Measurements from ENCODE around the gene KRTCAP3. TPM values are rescaled to one million over a fixed set of nuclear protein-coding genes. Genes with fewer than 3 reads are reported as not detected.

KRTCAP3 gene
- total RNA-seq, 1 experiment from 2014 or later: 49.9 TPM

DNA sequence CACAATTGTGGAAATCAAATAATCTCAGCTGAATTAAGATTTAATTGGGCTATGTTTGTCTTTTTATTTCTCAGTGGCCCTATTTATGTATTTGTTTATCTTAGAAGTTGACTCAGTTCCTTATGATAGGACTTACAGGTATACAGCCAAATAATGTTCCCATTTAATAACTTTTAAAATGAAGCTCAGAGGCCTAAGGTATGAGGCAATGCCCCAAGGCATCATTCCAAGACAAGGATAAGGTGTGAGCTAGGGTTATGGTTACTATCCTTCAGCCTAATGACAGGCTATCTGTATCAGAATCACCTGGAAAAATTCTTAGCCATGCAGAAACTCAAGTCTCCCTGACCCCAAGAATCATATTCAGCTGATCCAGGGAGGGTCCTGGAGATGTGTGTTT, 21.2 kb upstream of the KRTCAP3 start:
- Histone ChIP-seq H3K9ac (ENCODE audit: extremely low read depth, insufficient read length, low read length) (no peak overlapping the region), H3K27me3 (ENCODE audit: insufficient read depth, low read length) (no peaks in the 10 kb centered on the region), H4K91ac (ENCODE audit: insufficient read length, low read depth, low read length) (no peak overlapping the region), H3T11ph (ENCODE audit: low read length) (no peak overlapping the region), H3K4ac (ENCODE audit: low read depth, low read length) (no peak overlapping the region), H2AFZ (ENCODE audit: low read length) (no peak overlapping the region), H2AK5ac (ENCODE audit: insufficient read length, low read length) (no peak overlapping the region), H3K79me1 (ENCODE audit: insufficient read depth, low read depth, low read length, poor library complexity, severe bottlenecking) (no peaks in the 10 kb centered on the region), H3K4me2 (ENCODE audit: insufficient read depth, insufficient read length, low read length) (no peak overlapping the region), H3K18ac (ENCODE audit: insufficient read length, low read depth, low read length) (no peak overlapping the region), H3K27ac (ENCODE audit: insufficient read length, low read depth, low read length) (no peak overlapping the region), H3K4me1 (ENCODE audit: insufficient read depth, low read length) (no peaks in the 10 kb centered on the region), H4K8ac (replicated peaks; ENCODE audit: insufficient read length, low read depth, low read length) (no peak overlapping the region), H3K23me2 (ENCODE audit: insufficient read length, low read depth, low read length, poor library complexity, severe bottlenecking) (no peaks in the 10 kb centered on the region), H3K14ac (ENCODE audit: insufficient read depth, low read length) (no peak overlapping the region), H3K23ac (ENCODE audit: insufficient read length, low read depth, low read length) (no peak overlapping the region), H4K5ac (ENCODE audit: insufficient read length, low read depth, low read length) (no peak overlapping the region), H3K79me2 (ENCODE audit: insufficient read depth, low read length) (no peaks in the 10 kb centered on the region), H2BK120ac (ENCODE audit: low read depth, low read length, poor library complexity, severe bottlenecking) (no peak overlapping the region), H2BK15ac (ENCODE audit: low read depth, low read length) (no peak overlapping the region), H4K20me1 (ENCODE audit: control insufficient read depth, insufficient read depth, insufficient read length) (no peaks in the 10 kb centered on the region), H3K56ac (ENCODE audit: insufficient read length, low read depth, low read length) (no peak overlapping the region), H3K9me3 (ENCODE audit: control insufficient read depth, low read depth, low read length) (no peaks in the 10 kb centered on the region), H2BK12ac (ENCODE audit: insufficient read length, low read depth, low read length) (no peak overlapping the region), H2BK20ac (ENCODE audit: low read depth, low read length, poor library complexity, severe bottlenecking) (no peak overlapping the region), H2BK5ac (ENCODE audit: insufficient read length, low read length) (no peak overlapping the region)
- H3K27ac Mint-ChIP-seq: no peak overlapping the region
- no peaks in the 10 kb centered on the region for H3K4me1 Mint-ChIP-seq
- TF ChIP-seq, protein P1, sequence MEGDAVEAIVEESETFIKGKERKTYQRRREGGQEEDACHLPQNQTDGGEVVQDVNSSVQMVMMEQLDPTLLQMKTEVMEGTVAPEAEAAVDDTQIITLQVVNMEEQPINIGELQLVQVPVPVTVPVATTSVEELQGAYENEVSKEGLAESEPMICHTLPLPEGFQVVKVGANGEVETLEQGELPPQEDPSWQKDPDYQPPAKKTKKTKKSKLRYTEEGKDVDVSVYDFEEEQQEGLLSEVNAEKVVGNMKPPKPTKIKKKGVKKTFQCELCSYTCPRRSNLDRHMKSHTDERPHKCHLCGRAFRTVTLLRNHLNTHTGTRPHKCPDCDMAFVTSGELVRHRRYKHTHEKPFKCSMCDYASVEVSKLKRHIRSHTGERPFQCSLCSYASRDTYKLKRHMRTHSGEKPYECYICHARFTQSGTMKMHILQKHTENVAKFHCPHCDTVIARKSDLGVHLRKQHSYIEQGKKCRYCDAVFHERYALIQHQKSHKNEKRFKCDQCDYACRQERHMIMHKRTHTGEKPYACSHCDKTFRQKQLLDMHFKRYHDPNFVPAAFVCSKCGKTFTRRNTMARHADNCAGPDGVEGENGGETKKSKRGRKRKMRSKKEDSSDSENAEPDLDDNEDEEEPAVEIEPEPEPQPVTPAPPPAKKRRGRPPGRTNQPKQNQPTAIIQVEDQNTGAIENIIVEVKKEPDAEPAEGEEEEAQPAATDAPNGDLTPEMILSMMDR (conservative IDR thresholded peaks at IDR 0.05): no peak
- no peaks in the 10 kb centered on the region for H3K9me3 Mint-ChIP-seq
- no peak overlapping the region for H3K4me3 Mint-ChIP-seq
- H3K36me3 Mint-ChIP-seq (ENCODE audit: insufficient read depth in 1 of 3, low read depth in 3 of 3): no peaks in the 10 kb centered on the region
- no peak for DNase-seq
- no peaks in the 10 kb centered on the region for H3K27me3 Mint-ChIP-seq (ENCODE audit: low read depth)
